GM23338 (cell line): ENCODE data around the gene LPP.

ENCODE experiments used
- CREB1 ChIP-seq: fragments of 250-450 bp; sonication (Bioruptor Pico); IDR thresholded peaks from 2 replicates; pipeline ENCODE4 v1.5.0; 2020; ENCODE audit warnings: low read depth, mild to moderate bottlenecking, moderate library complexity
- CTCF ChIP-seq, 2 experiments: fragments of 200-600 bp in 1 of 2; sonication (generic) in 1 of 2; conservative IDR thresholded peaks; 2 replicates each; pipeline versions ENCODE4 v1.5.1 to v1.6.1; 2016 to 2017; ENCODE audit warnings: antibody characterized with exemption in 2 of 2, low read depth in 2 of 2, mild to moderate bottlenecking in 2 of 2, moderate library complexity in 1 of 2

GRCh38 chr3:188351648-188352047 lies 197.7 kb downstream of the LPP start:
- TF ChIP-seq CTCF (conservative IDR thresholded peaks at IDR 0.05; ENCODE audit: low read depth in 2 of 2) = no peak
- no peak for TF ChIP-seq CREB1 (CRISPR knock-in tag)
